Mammary epithelial cell (primary cell): Measurements from ENCODE around the gene INHBB.

Source experiments
- EZH2 ChIP-seq: IDR thresholded peaks from 2 replicates; pipeline ENCODE4 v1.6.1; 2012; ENCODE audit warnings: low read length, inconsistent platforms, borderline replicate concordance
- TF ChIP-seq, protein P1 (sequence below), 2 donors: IDR thresholded peaks in 1 of 2; conservative IDR thresholded peaks in 1 of 2; 2 replicates each; pipeline ENCODE4 v1.5.1; 2011 to 2012; ENCODE audit warnings: inconsistent platforms in 2 of 2, low read length in 2 of 2, mild to moderate bottlenecking in 2 of 2, control low read depth in 1 of 2, low read depth in 1 of 2; ENCODE audit not compliant: insufficient read depth in 1 of 2; ENCODE audit errors: extremely low read depth in 1 of 2

DNA sequence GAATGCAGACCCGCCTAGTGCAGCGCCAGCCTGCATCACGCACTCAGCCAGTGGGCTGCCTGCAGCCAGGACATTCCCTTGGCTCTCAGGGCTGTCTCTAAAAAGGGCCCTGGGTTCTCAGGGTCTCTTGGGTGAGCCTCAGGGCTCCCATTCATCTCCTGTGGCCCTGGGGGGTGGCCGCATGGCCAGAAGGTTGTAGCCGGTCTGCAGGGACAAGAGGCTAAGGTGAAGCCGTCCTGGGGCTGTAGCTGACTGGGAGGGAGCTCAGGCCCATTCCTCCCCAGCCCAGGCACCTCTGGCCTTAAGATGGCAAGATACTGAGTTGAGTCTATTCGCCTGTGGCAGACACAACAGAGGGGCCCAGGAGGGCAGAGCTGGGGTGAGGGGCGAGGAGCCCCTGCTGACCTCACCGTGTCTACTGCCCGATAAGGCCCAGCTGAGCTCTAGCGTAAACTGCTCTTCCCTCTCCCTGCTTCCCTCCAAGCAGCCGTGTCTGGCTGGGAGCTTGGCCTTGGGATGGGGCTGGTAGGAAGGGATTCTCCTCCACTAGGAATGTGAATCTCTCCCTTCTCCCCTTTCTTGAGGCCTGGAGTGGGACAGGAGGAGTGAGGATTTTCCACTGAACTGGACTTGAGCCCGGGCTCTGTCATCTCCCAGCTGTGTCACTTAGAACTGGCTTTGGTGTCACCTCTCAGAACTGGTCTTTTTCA, 37.9 kb downstream of the INHBB start:
- TF ChIP-seq, protein P1, sequence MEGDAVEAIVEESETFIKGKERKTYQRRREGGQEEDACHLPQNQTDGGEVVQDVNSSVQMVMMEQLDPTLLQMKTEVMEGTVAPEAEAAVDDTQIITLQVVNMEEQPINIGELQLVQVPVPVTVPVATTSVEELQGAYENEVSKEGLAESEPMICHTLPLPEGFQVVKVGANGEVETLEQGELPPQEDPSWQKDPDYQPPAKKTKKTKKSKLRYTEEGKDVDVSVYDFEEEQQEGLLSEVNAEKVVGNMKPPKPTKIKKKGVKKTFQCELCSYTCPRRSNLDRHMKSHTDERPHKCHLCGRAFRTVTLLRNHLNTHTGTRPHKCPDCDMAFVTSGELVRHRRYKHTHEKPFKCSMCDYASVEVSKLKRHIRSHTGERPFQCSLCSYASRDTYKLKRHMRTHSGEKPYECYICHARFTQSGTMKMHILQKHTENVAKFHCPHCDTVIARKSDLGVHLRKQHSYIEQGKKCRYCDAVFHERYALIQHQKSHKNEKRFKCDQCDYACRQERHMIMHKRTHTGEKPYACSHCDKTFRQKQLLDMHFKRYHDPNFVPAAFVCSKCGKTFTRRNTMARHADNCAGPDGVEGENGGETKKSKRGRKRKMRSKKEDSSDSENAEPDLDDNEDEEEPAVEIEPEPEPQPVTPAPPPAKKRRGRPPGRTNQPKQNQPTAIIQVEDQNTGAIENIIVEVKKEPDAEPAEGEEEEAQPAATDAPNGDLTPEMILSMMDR (conservative IDR thresholded peaks at IDR 0.05 in 1 of 2, IDR thresholded peaks at IDR 0.05 in 1 of 2; ENCODE audit: extremely low read depth in 1 of 2, insufficient read depth in 1 of 2, low read depth in 1 of 2, low read length in 2 of 2) = no peak
- no peak for TF ChIP-seq EZH2
